ENCODE measurements around the gene RHAG. TPM values are rescaled to one million over a fixed set of nuclear protein-coding genes. Genes with fewer than 3 reads are reported as not detected.

RHAG gene
- polyA plus RNA-seq, 1 donor from 2014 or later = not detected

DNA sequence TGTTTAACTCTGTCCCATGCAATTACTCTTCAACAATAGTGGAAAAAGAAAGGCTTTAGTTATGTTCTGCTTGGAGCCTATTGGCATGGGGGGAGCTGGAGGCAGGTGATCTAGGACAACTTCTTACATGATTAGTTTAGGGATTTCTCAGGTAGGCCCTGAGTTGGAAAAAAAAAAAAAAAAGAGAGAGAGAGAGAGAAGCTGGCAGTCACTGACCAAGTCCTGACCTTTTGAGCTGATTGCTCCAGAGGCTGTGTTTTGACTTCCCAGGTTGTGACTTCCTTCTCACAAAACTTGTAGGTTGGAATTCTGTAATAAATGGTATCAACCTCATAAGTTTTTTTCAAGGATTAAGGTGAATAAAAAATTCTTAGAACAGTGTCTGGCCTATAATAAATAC is 78.4 kb downstream of the RHAG start:
- H3K4me1 Mint-ChIP-seq = no peaks in the 10 kb centered on the region
- H3K27me3 Mint-ChIP-seq = peaks cover 8% of the 10 kb centered on the region
- no peak overlapping the region for H3K27ac Mint-ChIP-seq

DNA sequence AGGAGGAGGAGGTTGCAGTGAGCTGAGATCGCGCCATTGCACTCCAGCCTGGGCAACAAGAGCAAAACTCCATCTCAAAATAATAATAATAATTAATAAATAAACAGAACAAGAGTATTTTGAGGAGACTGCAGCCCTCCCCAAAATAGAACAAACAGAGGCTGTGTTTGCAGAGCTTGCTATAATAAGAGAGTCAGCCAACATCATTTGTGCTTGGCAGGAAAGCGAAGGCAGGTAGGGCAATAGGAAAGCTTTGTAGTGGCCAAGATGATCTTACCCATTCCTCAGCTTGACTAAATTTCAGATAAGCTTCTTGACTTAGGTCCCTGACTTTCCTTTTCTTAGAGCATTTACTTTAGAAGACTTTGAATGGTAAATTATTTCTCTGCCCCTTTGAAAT is 79.5 kb downstream of the RHAG start:
- no peaks in the 10 kb centered on the region for H3K36me3 Mint-ChIP-seq
- no peak overlapping the region for H3K4me3 Mint-ChIP-seq
- H3K9me3 Mint-ChIP-seq = no peaks in the 10 kb centered on the region
- no peak overlapping the region for H3K27ac Mint-ChIP-seq
- peaks cover 0 to 4% (median 2%) of the 10 kb centered on the region in 3 donors for H3K4me1 Mint-ChIP-seq
- H3K27me3 Mint-ChIP-seq = peaks cover 13% of the 10 kb centered on the region

More for the DNA sequence above, 78.4 kb downstream of the RHAG start:
- Mint-ChIP-seq H3K9me3 (no peaks in the 10 kb centered on the region), H3K36me3 (no peaks in the 10 kb centered on the region), H3K4me3 (no peak overlapping the region)

DNA sequence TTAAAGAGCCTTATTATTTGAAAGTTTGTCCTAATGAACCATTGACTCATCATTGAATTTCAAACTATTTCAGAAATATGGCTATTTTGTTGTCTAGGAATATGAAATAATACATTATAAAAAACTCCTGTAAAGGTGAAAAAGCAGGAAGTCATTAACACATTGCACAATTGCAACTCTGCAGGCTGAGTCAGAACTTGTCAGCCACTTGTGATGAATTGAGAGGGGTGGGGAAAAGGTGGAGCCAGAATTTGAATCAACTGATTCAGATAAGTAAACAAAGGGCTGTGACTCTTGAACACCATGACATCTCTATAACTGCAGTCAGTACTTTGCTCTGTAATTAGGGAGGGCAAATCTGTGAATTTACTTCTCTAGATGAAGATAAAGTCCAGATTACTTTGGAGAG is 80.2 kb downstream of the RHAG start:
- Mint-ChIP-seq H3K36me3 (no peaks in the 10 kb centered on the region), H3K4me3 (no peak overlapping the region)

DNA sequence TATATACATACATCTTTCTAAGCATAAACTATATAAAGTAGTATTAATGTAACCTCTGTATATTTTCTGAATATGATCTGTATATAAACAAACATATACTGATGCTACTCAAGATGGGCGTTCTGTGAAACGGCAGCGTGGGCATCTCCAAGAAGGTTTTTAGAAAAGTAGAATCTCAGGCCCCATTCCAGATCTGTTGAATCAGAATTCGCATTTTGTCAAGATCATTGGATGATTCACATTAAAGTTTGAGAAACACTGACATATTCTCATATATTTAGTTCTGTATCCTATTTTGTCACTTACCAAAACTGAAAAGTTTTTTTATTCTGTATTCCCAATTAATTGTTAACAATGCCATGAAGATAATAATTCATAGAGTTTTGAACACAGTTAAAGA is 80.7 kb downstream of the RHAG start:
- peaks cover 1% of the 10 kb centered on the region for H3K36me3 Mint-ChIP-seq
- H3K27ac Mint-ChIP-seq = no peak overlapping the region
- H3K9me3 Mint-ChIP-seq = no peaks in the 10 kb centered on the region
- H3K4me1 Mint-ChIP-seq = peaks cover 8 to 10% (median 9%) of the 10 kb centered on the region in 3 donors
- no peak overlapping the region for H3K4me3 Mint-ChIP-seq
- H3K27me3 Mint-ChIP-seq = peaks cover 23% of the 10 kb centered on the region

More for the DNA sequence above, 80.2 kb downstream of the RHAG start:
- Mint-ChIP-seq H3K27ac (no peak overlapping the region), H3K9me3 (no peaks in the 10 kb centered on the region), H3K4me1 (peaks cover 5 to 9% (median 7%) of the 10 kb centered on the region in 3 donors), H3K27me3 (peaks cover 18% of the 10 kb centered on the region)

Other genes starting within 250 kb of the RHAG start
- 10.4 TPM for gene MMUT, start 173.6 kb downstream of the RHAG start, polyA plus RNA-seq
- gene CENPQ, start 173.5 kb downstream of the RHAG start, polyA plus RNA-seq = 4.6 TPM
- not detected for gene GLYATL3, start 136.9 kb downstream of the RHAG start, polyA plus RNA-seq
- not detected for gene C6orf141, start 86.2 kb downstream of the RHAG start, polyA plus RNA-seq
- gene CRISP2, start 76.7 kb upstream of the RHAG start, polyA plus RNA-seq = not detected
- gene CRISP3, start 107.5 kb upstream of the RHAG start, polyA plus RNA-seq = not detected
- gene PGK2, start 150.4 kb upstream of the RHAG start, polyA plus RNA-seq = not detected
- not detected for gene CRISP1, start 229.7 kb upstream of the RHAG start, polyA plus RNA-seq